ENCODE measurements around the gene NAA16.

The NAA16 gene

GRCh38 chr13:41361491-41361890 lies 50.4 kb downstream of the NAA16 start:
- no peak for DNase-seq

DNA sequence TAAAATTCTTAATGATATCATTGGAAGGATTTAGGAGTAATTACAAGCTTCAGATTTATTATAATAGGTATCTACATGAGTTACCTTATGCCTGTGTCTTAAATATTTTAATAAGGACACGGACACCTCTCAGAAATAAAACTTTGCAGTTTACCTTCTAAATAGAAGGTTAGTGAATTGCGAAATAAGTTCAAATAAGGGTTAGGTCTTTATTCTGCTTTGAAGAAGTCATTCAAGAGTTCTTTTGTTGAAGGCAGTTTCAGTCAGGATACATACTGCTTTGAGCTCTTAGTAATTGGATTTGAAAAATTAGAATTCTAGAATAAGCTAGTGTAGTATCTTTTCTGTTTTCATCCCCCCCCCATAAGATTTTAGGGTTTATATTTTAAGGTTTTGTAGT lies 53.0 kb downstream of the NAA16 start:
- DNase-seq: no peak

GRCh38 chr13:41365631-41366030 lies 54.6 kb downstream of the NAA16 start:
- DNase-seq: no peak

DNA sequence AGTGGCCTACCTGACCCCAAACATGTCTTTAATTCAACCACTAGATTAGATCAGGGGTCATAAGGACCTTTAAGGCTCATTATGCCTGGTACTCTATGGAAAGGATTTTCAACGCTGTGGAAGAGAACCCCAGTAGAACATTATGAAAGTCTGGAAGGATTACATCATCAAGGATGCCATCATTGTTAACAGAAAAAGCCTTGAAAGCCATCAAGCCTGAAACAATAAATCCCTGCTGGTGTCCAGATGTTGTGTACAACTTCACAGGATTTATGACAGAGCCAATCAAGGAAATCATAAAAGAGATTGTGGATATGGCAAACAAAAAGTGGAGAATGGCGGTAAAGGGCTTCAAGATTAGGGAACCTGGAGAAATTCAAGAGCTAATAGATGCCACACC lies 59.7 kb downstream of the NAA16 start:
- no peak for DNase-seq

GRCh38 chr13:41377446-41377845 lies 66.4 kb downstream of the NAA16 start:
- DNase-seq: no peak

DNA sequence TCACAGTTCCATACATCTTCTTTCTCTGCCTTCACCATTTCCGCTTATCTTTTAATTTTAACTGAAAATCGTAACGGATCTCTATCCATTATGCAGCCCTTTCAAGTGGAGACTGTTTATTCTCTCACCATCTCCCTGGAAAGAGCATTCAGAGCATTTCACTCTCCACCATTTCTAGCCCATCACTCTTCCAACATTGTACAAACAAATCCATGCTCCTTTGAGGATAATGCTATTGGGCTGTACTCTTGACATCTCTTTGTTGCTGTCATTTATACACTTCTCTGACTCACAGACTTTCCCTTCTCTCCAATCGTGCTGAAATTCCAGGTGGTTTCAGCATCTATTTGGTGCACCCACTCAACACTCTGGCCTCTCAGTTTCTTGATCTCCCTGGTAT lies 71.4 kb downstream of the NAA16 start:
- DNase-seq: no peak

GRCh38 chr13:41383386-41383785 lies 72.3 kb downstream of the NAA16 start:
- DNase-seq: peak; percentile 78 to 93 (median 86)

DNA sequence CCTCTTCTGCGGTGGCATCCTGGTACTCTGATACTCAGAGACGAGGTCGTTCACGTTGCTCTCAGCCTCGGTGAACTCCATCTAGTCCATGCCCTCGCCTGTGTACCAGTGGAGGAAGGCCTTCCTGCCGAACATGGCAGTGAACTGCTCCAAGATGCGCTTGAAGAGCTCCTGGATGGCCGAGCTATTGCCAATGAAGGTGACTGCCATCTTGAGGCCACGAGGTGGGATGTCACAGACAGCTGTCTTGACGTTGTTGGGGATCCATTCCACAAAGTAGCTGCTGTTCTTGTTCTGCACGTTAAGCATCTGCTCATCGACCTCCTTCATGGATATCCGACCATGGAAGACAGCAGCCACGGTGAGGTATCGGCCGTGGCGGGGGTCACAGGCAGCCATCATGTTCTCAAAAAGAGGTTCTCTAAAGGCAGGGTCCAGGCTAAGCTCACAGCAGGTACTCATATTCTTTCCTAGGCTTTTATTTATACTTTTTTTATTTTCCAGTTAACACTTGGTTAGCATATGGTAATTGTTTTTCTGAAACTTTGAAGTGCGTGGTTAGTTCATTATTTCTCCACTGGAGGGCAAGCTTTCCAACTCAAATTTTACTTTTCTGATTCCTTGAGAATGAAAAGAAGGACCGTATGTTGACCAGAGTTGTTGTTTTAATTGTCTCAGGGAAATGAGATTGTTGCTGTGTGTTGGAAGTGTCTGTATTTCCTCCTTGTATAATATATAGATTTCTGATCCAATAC lies 73.9 kb downstream of the NAA16 start:
- peak in 2 of 3 donors; percentile 27 to 53 for DNase-seq

DNA sequence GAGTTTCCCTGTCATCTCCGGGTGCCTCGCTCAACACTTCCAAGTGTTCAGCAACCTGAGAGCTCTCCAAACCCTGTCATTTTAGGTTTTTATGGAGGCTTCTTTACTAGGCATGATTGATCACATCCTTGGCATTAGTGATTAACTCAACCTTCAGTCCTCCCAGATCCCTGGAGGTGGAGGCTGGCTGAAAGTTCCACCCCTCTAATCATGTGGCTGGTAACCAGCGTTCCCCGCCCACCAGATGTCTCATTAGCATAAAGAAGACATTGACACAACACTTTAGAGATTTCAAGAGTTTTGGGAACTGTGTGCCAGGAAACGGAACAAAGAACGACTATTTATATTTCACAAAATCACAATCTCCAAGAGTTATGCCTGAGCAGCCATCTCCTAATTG lies 75.1 kb downstream of the NAA16 start:
- peak; percentile 64 to 70 (median 64) for DNase-seq

DNA sequence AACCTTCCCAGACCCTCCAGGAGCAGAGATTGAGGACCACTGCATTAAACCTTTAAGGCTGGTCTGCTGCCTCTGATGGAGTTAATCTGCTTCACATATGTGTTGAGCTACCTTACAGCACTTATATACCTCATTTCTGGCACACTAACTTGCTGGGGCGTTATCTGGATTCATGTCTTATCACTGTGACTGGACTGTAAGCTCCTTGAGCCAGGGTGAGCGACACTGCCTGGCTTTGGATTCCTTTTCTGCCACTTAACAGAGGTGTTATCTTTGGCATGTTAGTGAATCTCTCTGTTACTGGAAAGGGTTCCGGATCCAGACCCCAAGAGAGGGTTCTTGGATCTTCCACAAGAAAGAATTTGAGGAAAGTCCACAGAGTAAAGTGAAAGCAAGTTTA lies 76.5 kb downstream of the NAA16 start:
- DNase-seq: no peak

DNA sequence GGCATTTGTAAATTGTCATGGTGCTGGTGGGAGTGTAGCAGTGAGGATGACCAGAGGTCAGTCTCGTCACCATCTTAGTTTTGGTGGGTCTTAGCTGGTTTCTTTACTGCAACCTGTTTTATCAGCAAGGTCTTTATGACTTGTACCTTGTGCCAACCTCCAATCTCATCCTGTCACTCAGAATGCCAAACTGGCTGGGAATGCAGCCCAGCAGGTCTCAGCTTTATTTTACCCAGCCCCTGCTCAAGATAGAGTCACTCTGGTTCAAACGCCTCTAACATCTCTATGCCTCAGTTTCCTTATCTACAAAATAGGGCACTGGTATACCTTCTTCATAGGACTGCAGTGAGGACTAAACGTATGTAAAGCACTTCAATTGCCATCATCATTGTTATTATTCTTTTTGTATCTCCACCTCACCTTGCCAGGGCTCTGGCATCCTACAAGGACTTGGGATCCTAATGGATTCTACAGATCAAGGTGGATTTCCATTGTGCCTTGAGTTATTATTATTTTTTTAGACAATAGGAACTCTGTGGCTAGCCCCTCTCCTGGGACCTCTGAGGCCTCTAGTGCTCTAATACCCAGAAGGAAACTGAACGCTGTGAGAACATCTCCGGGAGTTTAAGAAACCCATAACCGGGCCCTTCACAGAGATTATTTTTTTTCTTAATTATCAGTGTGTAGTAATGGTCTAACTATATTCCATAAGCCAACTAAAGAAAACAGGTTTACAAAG lies 77.2 kb downstream of the NAA16 start:
- no peak for DNase-seq

DNA sequence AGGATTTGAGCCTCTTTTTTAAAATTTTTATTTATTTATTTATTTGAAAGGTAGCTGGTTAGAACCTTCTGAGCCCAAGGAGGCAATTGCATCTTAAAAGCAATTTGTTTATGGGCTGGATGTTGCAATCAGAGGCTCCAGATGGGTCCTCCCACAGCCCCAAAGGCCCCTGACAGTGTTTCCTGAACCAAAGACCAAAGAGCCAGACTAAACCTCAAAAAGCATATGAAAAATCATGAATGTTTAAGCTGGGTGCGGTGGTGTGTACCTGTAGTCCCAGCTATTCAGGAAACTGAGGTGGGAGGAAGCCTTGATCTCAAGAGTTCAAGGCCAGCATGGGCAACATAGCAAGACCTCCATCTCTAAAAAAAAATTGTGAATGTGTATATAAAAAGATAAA lies 78.5 kb downstream of the NAA16 start:
- DNase-seq: no peak

- no peak for DNase-seq
These were observed 83.1 kb downstream of the NAA16 start for GRCh38 chr13:41394166-41394565.

DNA sequence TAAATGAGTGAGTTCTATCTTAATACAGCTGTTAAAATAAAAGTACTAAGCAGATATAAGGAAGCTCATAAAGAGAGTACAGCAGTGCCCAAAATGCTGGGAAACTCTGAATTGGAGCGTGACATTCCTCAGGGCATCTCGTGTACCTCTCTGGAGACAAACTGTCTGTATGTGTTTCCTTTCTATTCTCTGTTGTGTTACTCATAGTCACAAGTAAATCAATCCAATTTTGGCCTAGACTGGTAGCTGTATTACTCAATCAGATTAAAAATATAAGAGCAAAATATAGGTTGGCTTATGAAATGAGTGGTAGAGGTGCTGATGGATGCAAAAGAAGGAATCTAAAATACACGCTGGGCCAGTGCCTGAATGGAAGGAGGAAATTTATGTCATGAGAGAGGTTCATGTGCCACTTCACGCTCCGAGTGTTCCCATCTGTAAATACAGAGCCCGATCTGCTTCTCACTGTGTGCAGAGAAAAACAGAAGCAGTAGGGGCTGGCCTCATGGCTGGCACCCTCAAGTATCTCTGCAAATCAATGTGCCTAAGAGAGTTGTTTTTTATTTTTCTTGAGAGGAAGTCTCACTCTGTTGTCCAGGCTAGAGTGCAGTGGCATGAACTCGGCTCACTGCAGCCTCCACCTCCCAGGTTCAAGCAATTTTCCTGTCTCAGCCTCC lies 87.6 kb downstream of the NAA16 start:
- DNase-seq: no peak

DNA sequence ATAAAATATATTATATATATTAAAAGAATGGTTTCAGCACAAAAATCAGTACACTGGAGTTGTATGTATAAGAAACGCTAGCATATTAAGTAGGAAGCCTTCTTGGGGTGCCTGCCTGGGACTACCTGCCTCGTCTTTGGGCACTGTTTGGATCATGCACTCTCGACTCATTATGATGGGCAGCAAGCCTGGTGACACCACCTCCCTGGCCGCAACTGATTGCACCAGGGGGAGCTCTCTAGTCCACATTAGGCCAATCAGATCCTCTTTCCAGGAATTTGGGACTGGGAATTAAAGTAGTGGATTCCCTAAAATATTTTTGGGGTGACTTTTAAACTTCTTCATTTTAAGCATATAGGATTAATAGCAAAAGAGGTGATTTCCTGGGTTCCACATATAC lies 90.3 kb downstream of the NAA16 start:
- no peak for DNase-seq

- DNase-seq: no peak
These were observed 91.8 kb downstream of the NAA16 start for GRCh38 chr13:41402691-41403511.

- no peak for DNase-seq
These were observed 92.9 kb downstream of the NAA16 start for GRCh38 chr13:41403983-41404382.

DNA sequence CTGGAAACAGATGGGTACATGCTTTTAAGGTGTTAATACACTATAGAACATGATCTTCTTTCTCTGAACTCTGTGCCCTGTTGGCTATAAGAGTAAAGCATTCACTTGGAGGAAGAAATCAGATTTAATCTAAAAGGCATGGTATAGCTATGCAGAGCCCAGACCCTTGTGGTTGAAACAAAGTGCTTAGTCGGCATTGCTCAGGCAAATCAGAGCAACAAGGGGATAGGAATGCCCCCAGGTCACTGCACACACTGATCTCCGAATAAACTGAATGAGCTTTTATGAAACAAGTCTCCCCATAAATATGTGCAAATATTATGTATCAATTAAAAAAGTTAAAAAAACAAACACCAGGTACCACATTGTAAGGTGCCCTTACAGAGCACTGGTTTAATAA lies 94.3 kb downstream of the NAA16 start:
- DNase-seq: no peak

DNA sequence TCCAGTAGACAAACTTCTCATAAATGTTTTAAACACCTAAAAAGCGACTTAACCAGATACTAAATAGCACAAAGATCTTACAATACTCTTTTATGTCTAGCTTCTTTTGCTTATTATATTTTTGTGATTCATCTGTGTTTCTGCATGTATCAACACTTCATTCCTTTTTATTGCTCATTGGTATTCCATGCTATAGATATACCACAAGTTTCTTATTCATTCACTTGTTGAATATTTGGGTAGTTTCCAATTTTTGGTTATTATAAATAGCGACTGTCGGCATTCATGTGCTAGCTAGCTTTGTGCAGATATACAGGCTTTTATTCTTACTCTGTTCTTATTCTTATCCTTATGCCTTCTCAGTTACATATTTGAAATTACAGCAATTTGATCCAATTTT lies 96.3 kb downstream of the NAA16 start:
- no peak for DNase-seq

DNA sequence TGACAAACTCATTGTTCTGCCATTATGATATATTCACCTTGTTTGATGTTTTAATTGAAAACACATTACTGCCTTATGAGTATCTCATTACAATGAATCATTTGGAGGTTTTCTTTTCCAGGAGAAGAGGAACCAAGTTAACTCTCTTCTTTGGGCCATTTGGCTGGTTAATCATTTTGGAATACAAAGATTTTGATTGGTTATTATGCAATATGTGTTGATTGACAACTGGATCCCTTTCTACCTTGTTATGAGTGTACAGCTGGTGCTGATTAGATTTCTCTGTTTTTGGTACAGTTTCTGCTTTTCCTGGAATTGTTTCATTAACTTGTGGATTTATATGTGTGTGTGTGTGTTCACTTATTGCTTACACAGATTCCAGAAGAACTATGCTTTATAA lies 97.1 kb downstream of the NAA16 start:
- no peak for DNase-seq

DNA sequence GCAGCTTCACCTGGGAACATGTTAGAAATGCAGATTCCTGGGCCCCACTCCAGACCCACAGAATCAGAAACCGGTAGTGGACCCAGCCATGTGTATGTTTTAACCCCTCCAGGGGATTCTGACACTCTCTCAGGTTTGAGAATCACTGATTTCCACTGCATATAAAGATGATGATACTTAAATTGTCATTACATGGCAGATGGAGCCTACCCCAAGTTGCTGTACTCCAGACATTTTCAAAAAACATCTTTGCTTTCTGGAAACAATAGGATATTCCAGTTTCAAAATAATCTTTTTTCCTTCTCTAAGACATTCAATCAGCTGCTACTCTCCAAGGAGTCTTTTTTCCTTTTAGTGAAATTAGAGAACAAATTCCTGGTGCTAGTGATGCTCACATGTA lies 97.7 kb downstream of the NAA16 start:
- no peak for DNase-seq

- no peak for DNase-seq
These were observed 98.5 kb downstream of the NAA16 start for GRCh38 chr13:41409611-41410010.

DNA sequence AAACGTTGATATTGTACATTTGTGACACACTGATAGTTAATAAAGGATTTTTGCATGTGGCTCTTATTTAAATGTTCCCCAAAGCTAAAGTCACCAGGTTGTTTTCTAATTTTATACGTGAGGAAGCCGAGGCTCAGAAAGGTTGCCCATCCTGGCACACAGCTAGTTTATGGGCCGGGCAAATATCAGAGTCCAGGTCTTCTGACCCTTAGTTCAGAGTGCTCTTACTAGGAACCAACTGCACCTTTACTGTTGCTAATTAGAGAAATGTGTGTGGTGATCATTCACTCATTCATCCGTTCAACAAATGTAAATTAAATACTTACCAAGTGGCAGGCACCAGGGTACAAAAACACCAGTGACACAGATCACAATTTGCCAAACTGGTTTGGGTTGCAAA lies 100.0 kb downstream of the NAA16 start:
- DNase-seq: no peak
